ENCODE results near the gene AZIN2.
A peak's percentile ranks its signal among the peaks of the same experiment; 100 is the strongest.
"Not testable (repeated sequence)": the region's sequence is repeated elsewhere in the genome, so short reads cannot be mapped to it uniquely, and the experiment has no call there.

Gene AZIN2

GRCh38 chr1:33120436-33121231, 39.7 kb downstream of the AZIN2 start:
- Histone ChIP-seq H3K4me3 (no peak overlapping the region), H3K27ac (no peak overlapping the region), H3K36me3 (0 out of 2 replicates have a peak, but pooled peaks cover 4% of the 10 kb centered on the region), H3K4me2 (no peak overlapping the region), H3K4me1 (no peaks in the 10 kb centered on the region), H4K20me1 (no peaks in the 10 kb centered on the region), H3K9me3 (no peaks in the 10 kb centered on the region), H3K27me3 (no peaks in the 10 kb centered on the region), H3K9ac (no peak overlapping the region)
- no peak for TF ChIP-seq Cebpa-rat (IDR thresholded peaks at IDR 0.05)

GRCh38 chr1:33121728-33122127, 40.8 kb downstream of the AZIN2 start:
- H3K9ac ChIP-seq: no peak overlapping the region
- H3K4me1 ChIP-seq: peaks cover 8% of the 10 kb centered on the region
- H3K4me3 ChIP-seq: no peak overlapping the region
- no peaks in the 10 kb centered on the region for H3K9me3 ChIP-seq
- H3K27me3 ChIP-seq: no peaks in the 10 kb centered on the region
- no peak overlapping the region for H3K27ac ChIP-seq
- H3K36me3 ChIP-seq: 0 out of 2 replicates have a peak, but pooled peaks cover 4% of the 10 kb centered on the region
- H4K20me1 ChIP-seq: no peaks in the 10 kb centered on the region
- no peak for TF ChIP-seq Cebpa-rat (IDR thresholded peaks at IDR 0.05)
- H3K4me2 ChIP-seq: no peak overlapping the region

- TF ChIP-seq Cebpa-rat (IDR thresholded peaks at IDR 0.05): no peak
- no peak overlapping the region for H3K4me2 ChIP-seq
- H3K36me3 ChIP-seq: 0 out of 2 replicates have a peak, but pooled peaks cover 4% of the 10 kb centered on the region
- peaks cover 10% of the 10 kb centered on the region for H3K4me1 ChIP-seq
- H4K20me1 ChIP-seq: no peaks in the 10 kb centered on the region
- H3K27ac ChIP-seq: no peak overlapping the region
- H3K9me3 ChIP-seq: no peaks in the 10 kb centered on the region
- no peaks in the 10 kb centered on the region for H3K27me3 ChIP-seq
- no peak overlapping the region for H3K9ac ChIP-seq
- H3K4me3 ChIP-seq: no peak overlapping the region
Measured at GRCh38 chr1:33122483-33123178, 41.7 kb downstream of the AZIN2 start.

GRCh38 chr1:33123266-33123665, 42.3 kb downstream of the AZIN2 start:
- no peak for TF ChIP-seq Cebpa-rat (IDR thresholded peaks at IDR 0.05)
- Histone ChIP-seq H4K20me1 (no peaks in the 10 kb centered on the region), H3K4me3 (no peak overlapping the region), H3K36me3 (0 out of 2 replicates have a peak, but pooled peaks cover 4% of the 10 kb centered on the region), H3K9me3 (no peaks in the 10 kb centered on the region), H3K9ac (no peak overlapping the region), H3K4me1 (peaks cover 16% of the 10 kb centered on the region), H3K4me2 (no peak overlapping the region), H3K27me3 (no peaks in the 10 kb centered on the region), H3K27ac (no peak overlapping the region)

GRCh38 chr1:33124647-33125046, 43.7 kb downstream of the AZIN2 start:
- peaks cover 26% of the 10 kb centered on the region for H3K4me1 ChIP-seq
- H3K9ac ChIP-seq, H3K9me3 ChIP-seq, H3K36me3 ChIP-seq, H4K20me1 ChIP-seq, H3K27ac ChIP-seq, H3K27me3 ChIP-seq, H3K4me3 ChIP-seq, H3K4me2 ChIP-seq: not testable (repeated sequence)

- Histone ChIP-seq H3K27me3 (no peaks in the 10 kb centered on the region), H3K9ac (peak overlapping the region; percentile 84), H3K4me2 (peak overlapping the region; percentile 73), H3K27ac (peak overlapping the region; percentile 86), H3K4me1 (peaks cover 34% of the 10 kb centered on the region), H3K4me3 (peak overlapping the region; percentile 72), H3K36me3 (0 out of 2 replicates have a peak, but pooled peaks cover 4% of the 10 kb centered on the region), H3K9me3 (no peaks in the 10 kb centered on the region), H4K20me1 (no peaks in the 10 kb centered on the region)
- TF ChIP-seq Cebpa-rat (IDR thresholded peaks at IDR 0.05): no peak
Measured at GRCh38 chr1:33126411-33127000, 45.6 kb downstream of the AZIN2 start.

- H3K36me3 ChIP-seq: 0 out of 2 replicates have a peak, but pooled peaks cover 4% of the 10 kb centered on the region
- peak overlapping the region; percentile 87 for H3K4me2 ChIP-seq
- H3K27ac ChIP-seq: peak overlapping the region; percentile 87
- H3K9ac ChIP-seq: peak overlapping the region; percentile 84
- no peak for TF ChIP-seq Cebpa-rat (IDR thresholded peaks at IDR 0.05)
- H3K27me3 ChIP-seq: no peaks in the 10 kb centered on the region
- peaks cover 40% of the 10 kb centered on the region for H3K4me1 ChIP-seq
- H4K20me1 ChIP-seq: no peaks in the 10 kb centered on the region
- no peaks in the 10 kb centered on the region for H3K9me3 ChIP-seq
- H3K4me3 ChIP-seq: peak overlapping the region; percentile 72
Measured at GRCh38 chr1:33127001-33127823, 46.3 kb downstream of the AZIN2 start.

GRCh38 chr1:33128781-33129180, 47.8 kb downstream of the AZIN2 start:
- Histone ChIP-seq H3K27me3 (no peaks in the 10 kb centered on the region), H3K27ac (no peak overlapping the region), H3K4me3 (no peak overlapping the region), H3K9ac (no peak overlapping the region), H3K4me1 (peaks cover 42% of the 10 kb centered on the region), H3K36me3 (0 out of 2 replicates have a peak, but pooled peaks cover 4% of the 10 kb centered on the region), H3K4me2 (peak overlapping the region; percentile 87), H4K20me1 (no peaks in the 10 kb centered on the region), H3K9me3 (no peaks in the 10 kb centered on the region)
- no peak for TF ChIP-seq Cebpa-rat (IDR thresholded peaks at IDR 0.05)

- Histone ChIP-seq H4K20me1 (no peaks in the 10 kb centered on the region), H3K27me3 (no peaks in the 10 kb centered on the region), H3K4me3 (no peak overlapping the region), H3K27ac (no peak overlapping the region), H3K36me3 (no peaks in the 10 kb centered on the region), H3K9me3 (no peaks in the 10 kb centered on the region), H3K4me2 (no peak overlapping the region; the same call in 1 of the 2 replicates), H3K4me1 (peaks cover 42% of the 10 kb centered on the region), H3K9ac (no peak overlapping the region)
- no peak for TF ChIP-seq Cebpa-rat (IDR thresholded peaks at IDR 0.05)
Measured at GRCh38 chr1:33130297-33130696, 49.3 kb downstream of the AZIN2 start.
